GM12892 (cell line): ENCODE measurements around the gene C5orf52.

ENCODE experiments used
- POLR2A ChIP-seq: IDR thresholded peaks from 2 replicates; pipeline ENCODE4 v1.6.1; 2011; ENCODE audit warnings: low read depth, low read length, control low read depth
- POLR2AphosphoS5 ChIP-seq: IDR thresholded peaks from 2 replicates; pipeline ENCODE4 v1.6.1; 2011; ENCODE audit warnings: low read depth, low read length, control low read depth

DNA sequence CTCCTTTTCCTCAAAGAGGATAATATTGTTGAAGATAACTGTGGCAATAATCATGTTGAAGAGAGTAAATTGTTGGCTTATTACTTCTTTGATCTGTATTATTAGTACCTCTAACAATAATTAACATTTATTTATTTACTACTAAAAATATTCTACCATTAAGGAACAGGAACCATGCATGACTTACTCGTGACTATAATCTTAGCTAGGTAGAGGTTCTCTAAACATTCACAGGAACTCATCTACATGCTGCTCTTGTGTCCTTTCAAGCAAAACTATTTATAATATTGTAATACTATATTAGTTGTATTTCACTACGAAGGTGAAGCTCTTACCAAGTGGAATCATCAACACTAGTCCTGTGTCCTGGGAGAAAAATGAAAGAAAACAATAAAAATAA, 22.2 kb upstream of the C5orf52 start:
- TF ChIP-seq POLR2A: no peak
- TF ChIP-seq POLR2AphosphoS5: no peak
